HepG2 (cell line): ENCODE measurements around the gene LUZP1. TPM values are rescaled to one million over a fixed set of nuclear protein-coding genes. Genes with fewer than 3 reads are reported as not detected.

Experiments
- ATF3 ChIP-seq: sonication (generic); formaldehyde crosslinking; IDR thresholded peaks from 2 replicates; pipeline ENCODE4 v1.4.0; 2020; ENCODE audit warnings: missing genetic modification reagents
- ATF4 ChIP-seq, 2 experiments: fragments of 450-650 bp in 1 of 2; sonication (generic) in 1 of 2; formaldehyde crosslinking; IDR thresholded peaks; 2 replicates each; pipeline versions ENCODE4 v1.5.0 to v1.8.0; 2020 to 2022; ENCODE audit warnings: mild to moderate bottlenecking in 1 of 2, missing genetic modification reagents in 1 of 2
- CCDC6 ChIP-seq: sonication (generic); formaldehyde crosslinking; IDR thresholded peaks from 2 replicates; pipeline ENCODE4 v1.8.1; 2022; ENCODE audit warnings: mild to moderate bottlenecking, missing genetic modification reagents, moderate library complexity
- CENPT ChIP-seq: sonication (generic); formaldehyde crosslinking; IDR thresholded peaks from 2 replicates; pipeline ENCODE4 v1.8.0; 2022; ENCODE audit warnings: low read depth, mild to moderate bottlenecking, moderate library complexity, missing genetic modification reagents
- HCFC1 ChIP-seq: fragments of 150-350 bp; IDR thresholded peaks from 2 replicates; pipeline ENCODE4 v1.6.1; 2014; ENCODE audit warnings: low read depth, low read length
- HES4 ChIP-seq: sonication (generic); formaldehyde crosslinking; IDR thresholded peaks from 2 replicates; pipeline ENCODE4 v1.9.0; 2021; ENCODE audit warnings: mild to moderate bottlenecking, missing genetic modification reagents, borderline replicate concordance
- HMG20A ChIP-seq: IDR thresholded peaks from 2 replicates; pipeline ENCODE4 v1.6.1; 2016; ENCODE audit warnings: borderline replicate concordance
- HNRNPL ChIP-seq: fragments of 200-400 bp; formaldehyde crosslinking; IDR thresholded peaks from 2 replicates; pipeline ENCODE4 v1.6.1; 2017; ENCODE audit warnings: mild to moderate bottlenecking, low read depth, low read length
- KAT8 ChIP-seq: IDR thresholded peaks from 2 replicates; pipeline ENCODE4 v1.6.1; 2016; ENCODE audit warnings: missing genetic modification reagents, missing compliant biosample characterization
- KDM5B ChIP-seq: sonication (generic); formaldehyde crosslinking; IDR thresholded peaks from 2 replicates; pipeline ENCODE4 v1.4.0; 2020; ENCODE audit warnings: missing genetic modification reagents, mild to moderate bottlenecking, borderline replicate concordance
- MAFK ChIP-seq, 2 experiments: IDR thresholded peaks in 1 of 2; conservative IDR thresholded peaks in 1 of 2; 2 replicates each; pipeline ENCODE4 v1.6.1; 2011; ENCODE audit warnings: improper control_type of control experiment in 2 of 2, low read length in 2 of 2
- MBNL3 ChIP-seq: fragments of 250-450 bp; sonication (Bioruptor Pico); conservative IDR thresholded peaks from 2 replicates; pipeline ENCODE4 v1.8.0; 2022; ENCODE audit warnings: mild to moderate bottlenecking, inconsistent platforms
- MLXIP ChIP-seq: sonication (generic); formaldehyde crosslinking; IDR thresholded peaks from 2 replicates; pipeline ENCODE4 v1.9.0; 2021; ENCODE audit warnings: missing genetic modification reagents, borderline replicate concordance
- RAD21 ChIP-seq: fragments of 450-650 bp; formaldehyde crosslinking; IDR thresholded peaks from 2 replicates; pipeline ENCODE4 v1.5.0; 2020; ENCODE audit warnings: mild to moderate bottlenecking
- RORA ChIP-seq: sonication (generic); formaldehyde crosslinking; IDR thresholded peaks from 2 replicates; pipeline ENCODE4 v1.5.0; 2020; ENCODE audit warnings: mild to moderate bottlenecking, missing genetic modification reagents, moderate library complexity
- SMC3 ChIP-seq: IDR thresholded peaks from 2 replicates; pipeline ENCODE4 v1.6.1; 2011; ENCODE audit warnings: low read length, improper control_type of control experiment
- TCF7L2 ChIP-seq: IDR thresholded peaks from 2 replicates; pipeline ENCODE4 v1.6.1; 2011; ENCODE audit warnings: mild to moderate bottlenecking, low read depth, low read length, moderate library complexity
- TEAD3 ChIP-seq: optimal IDR thresholded peaks from 2 replicates; pipeline ENCODE3; 2016; ENCODE audit warnings: borderline replicate concordance
- ZFY ChIP-seq: sonication (generic); formaldehyde crosslinking; IDR thresholded peaks from 2 replicates; pipeline ENCODE4 v1.4.0; 2020; ENCODE audit warnings: missing genetic modification reagents
- ZMAT3 ChIP-seq: sonication (generic); formaldehyde crosslinking; conservative IDR thresholded peaks from 2 replicates; pipeline ENCODE4 v1.7.0; 2021; ENCODE audit warnings: missing genetic modification reagents
- ZNF180 ChIP-seq: sonication (generic); formaldehyde crosslinking; IDR thresholded peaks from 2 replicates; pipeline ENCODE4 v1.4.0; 2020; ENCODE audit warnings: low read depth, missing genetic modification reagents, borderline replicate concordance
- ZNF430 ChIP-seq: sonication (generic); formaldehyde crosslinking; IDR thresholded peaks from 2 replicates; pipeline ENCODE4 v1.9.0; 2021; ENCODE audit warnings: mild to moderate bottlenecking, missing genetic modification reagents
- ZNF773 ChIP-seq: sonication (generic); formaldehyde crosslinking; IDR thresholded peaks from 2 replicates; pipeline ENCODE4 v1.4.0; 2020; ENCODE audit warnings: missing genetic modification reagents, borderline replicate concordance
- polyA plus RNA-seq, 8 experiments: library from polyadenylated mRNA; depleted of rRNA in 3 of 8; stranded (reverse) in 7 of 8; unstranded in 1 of 8; fragments of >200 nt; fragmentation: Illumina TruSeq in 4 of 8; extraction: Trizol in 4 of 8; gene quantifications; 2 replicates each; pipeline versions ENCODE4 v1.2.1 to v1.2.3, GENCODE V29; 2011 to 2016; ENCODE audit warnings: low read depth in 4 of 8, missing spikeins in 1 of 8, mixed read lengths in 1 of 8; ENCODE audit not compliant: insufficient read depth in 1 of 8
- total RNA-seq, 5 experiments: library from RNA; depleted of rRNA; stranded (reverse); fragments of >200 nt; fragmentation: Illumina TruSeq; extraction: Trizol; gene quantifications; 2 replicates each; pipeline ENCODE4 v1.2.3, GENCODE V29; 2016; ENCODE audit warnings: low read depth in 1 of 5
- TF ChIP-seq, protein P1 (sequence below): sonication (generic); formaldehyde crosslinking; IDR thresholded peaks from 2 replicates; pipeline ENCODE4 v1.5.0; 2020; ENCODE audit warnings: missing genetic modification reagents
- TF ChIP-seq, protein P2 (sequence below): sonication (generic); formaldehyde crosslinking; conservative IDR thresholded peaks from 2 replicates; pipeline ENCODE4 v1.4.0; 2020; ENCODE audit warnings: missing genetic modification reagents

LUZP1 gene
- total and polyA plus RNA-seq, 2 of the 13 experiments (the other 11 are each of a cell fraction or from before 2014, with no cell fraction given): 6.9 to 12.7 TPM

- TF ChIP-seq MLXIP (CRISPR knock-in tag) (no peak), KAT8 (CRISPR knock-in tag) (no peak), HES4 (CRISPR knock-in tag) (no peak), RAD21 (no peak), ATF4 (CRISPR knock-in tag; IDR thresholded peaks at IDR 0.05) (0 out of 4 replicates have a peak, but pooled peaks of 1 of the 2 experiments have one; percentile 42), MAFK (conservative IDR thresholded peaks at IDR 0.05 in 1 of 2, IDR thresholded peaks at IDR 0.05 in 1 of 2; ENCODE audit: low read length in 2 of 2) (peak; percentile 76 to 84), ZNF430 (no peak), HNRNPL (no peak), ZMAT3 (CRISPR knock-in tag) (no peak), ZFY (CRISPR knock-in tag) (peak; percentile 29; the same call in 1 of the 2 replicates), ZNF180 (CRISPR knock-in tag) (no peak), HCFC1 (no peak), CCDC6 (0 out of 2 replicates have a peak, but pooled peaks have one; percentile 43), KDM5B (CRISPR knock-in tag) (no peak), TEAD3 (no peak), RORA (CRISPR knock-in tag) (no peak), SMC3 (no peak), TCF7L2 (no peak), HMG20A (CRISPR knock-in tag) (no peak), ATF3 (0 out of 2 replicates have a peak, but pooled peaks have one; percentile 8), ZNF773 (CRISPR knock-in tag) (no peak), MBNL3 (CRISPR knock-in tag) (no peak), CENPT (CRISPR knock-in tag) (no peak)
- TF ChIP-seq, protein P1, sequence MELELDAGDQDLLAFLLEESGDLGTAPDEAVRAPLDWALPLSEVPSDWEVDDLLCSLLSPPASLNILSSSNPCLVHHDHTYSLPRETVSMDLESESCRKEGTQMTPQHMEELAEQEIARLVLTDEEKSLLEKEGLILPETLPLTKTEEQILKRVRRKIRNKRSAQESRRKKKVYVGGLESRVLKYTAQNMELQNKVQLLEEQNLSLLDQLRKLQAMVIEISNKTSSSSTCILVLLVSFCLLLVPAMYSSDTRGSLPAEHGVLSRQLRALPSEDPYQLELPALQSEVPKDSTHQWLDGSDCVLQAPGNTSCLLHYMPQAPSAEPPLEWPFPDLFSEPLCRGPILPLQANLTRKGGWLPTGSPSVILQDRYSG (CRISPR knock-in tag): no peak
- TF ChIP-seq, protein P2, sequence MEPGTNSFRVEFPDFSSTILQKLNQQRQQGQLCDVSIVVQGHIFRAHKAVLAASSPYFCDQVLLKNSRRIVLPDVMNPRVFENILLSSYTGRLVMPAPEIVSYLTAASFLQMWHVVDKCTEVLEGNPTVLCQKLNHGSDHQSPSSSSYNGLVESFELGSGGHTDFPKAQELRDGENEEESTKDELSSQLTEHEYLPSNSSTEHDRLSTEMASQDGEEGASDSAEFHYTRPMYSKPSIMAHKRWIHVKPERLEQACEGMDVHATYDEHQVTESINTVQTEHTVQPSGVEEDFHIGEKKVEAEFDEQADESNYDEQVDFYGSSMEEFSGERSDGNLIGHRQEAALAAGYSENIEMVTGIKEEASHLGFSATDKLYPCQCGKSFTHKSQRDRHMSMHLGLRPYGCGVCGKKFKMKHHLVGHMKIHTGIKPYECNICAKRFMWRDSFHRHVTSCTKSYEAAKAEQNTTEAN: no peak
Measured at GRCh38 chr1:23168445-23169194, at the start of gene LUZP1 (continued).
